NCI-H2196 treated with DMSO at 0.1 percent for 48 hours (cell line): ENCODE results near the gene ASMT.
"Not testable (repeated sequence)": the region's sequence is repeated elsewhere in the genome, so short reads cannot be mapped to it uniquely, and the experiment has no call there.

Experiments used
- DNase-seq: peaks from one replicate; lab custom pipeline; 2025; ENCODE audit not compliant: unreplicated experiment; lab: John Stamatoyannopoulos, UW

ASMT gene

DNA sequence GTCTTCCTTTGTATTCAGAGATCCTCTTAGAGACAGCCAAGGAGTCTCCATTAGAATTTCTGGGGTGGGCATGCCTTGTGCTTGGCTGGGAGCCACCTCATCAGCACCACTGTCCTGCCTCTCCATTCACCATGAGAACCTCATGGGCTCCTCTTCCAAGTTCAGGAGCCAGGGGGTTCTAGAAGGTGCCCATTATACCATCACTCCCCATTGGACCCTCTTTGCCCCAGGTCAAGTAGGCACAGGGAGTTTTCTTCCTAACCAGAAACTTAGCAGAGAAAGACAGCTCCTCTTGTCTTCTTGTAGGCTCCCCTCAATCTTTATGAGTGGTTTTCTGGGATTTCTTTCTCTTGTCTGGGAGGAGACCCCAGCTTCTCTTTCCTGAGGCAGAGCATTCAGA, 31.1 kb downstream of the ASMT start:
- no peak for DNase-seq

GRCh38 chrX:1649621-1650020, 34.8 kb downstream of the ASMT start:
- no peak for DNase-seq

DNA sequence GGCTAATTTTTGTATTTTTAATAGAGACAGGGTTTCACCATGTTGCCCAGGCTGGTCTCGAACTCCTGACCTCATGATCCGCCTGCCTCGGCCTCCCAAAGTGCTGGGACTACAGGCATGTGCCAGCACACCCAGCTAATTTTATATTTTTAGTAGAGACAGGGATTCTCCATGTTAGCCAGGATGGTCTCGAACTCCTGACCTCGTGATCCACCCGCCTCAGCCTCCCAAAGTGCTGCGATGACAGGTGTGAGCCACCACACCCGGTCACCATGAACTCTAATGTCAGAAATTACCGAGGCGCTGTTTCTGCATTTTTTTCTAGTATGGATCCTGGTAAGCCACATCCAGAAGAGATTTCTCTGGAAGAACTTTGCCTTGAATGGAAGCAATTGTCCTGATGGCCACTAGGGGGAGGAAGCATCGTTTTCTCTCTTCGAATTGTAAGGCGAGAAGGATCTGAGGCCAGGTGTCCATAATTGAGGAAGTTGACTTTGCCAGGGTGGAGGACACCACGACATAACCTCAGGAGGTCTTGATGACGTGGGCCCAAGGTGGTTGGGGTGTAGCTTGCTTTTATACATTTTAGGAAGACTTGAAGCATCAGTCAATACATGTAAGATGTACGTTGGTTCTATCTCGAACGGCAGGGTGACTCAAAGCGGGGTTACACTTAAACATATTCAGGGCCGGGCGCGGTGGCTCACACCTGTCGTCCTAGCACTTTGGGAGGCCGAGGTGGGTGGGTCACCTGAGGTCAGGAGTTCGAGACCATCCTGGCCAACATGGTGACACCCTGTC, 37.4 kb downstream of the ASMT start:
- peak; percentile 49 for DNase-seq

DNA sequence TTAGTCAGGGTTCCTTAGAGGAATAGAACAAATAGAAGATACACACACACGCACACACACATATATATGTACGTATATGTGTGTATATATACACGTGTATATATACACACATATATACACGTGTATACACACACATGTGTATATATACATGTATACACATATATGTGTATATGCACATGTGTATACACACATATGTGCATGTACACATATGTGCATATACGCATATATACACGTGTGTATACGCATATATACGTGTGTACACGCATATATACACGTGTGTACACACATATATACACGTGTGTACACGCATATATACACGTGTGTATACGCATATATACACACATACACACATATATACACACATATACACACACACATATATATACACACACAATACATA, 41.5 kb downstream of the ASMT start:
- DNase-seq = no peak

GRCh38 chrX:1657367-1658070, 42.7 kb downstream of the ASMT start:
- peak; percentile 15 for DNase-seq

DNA sequence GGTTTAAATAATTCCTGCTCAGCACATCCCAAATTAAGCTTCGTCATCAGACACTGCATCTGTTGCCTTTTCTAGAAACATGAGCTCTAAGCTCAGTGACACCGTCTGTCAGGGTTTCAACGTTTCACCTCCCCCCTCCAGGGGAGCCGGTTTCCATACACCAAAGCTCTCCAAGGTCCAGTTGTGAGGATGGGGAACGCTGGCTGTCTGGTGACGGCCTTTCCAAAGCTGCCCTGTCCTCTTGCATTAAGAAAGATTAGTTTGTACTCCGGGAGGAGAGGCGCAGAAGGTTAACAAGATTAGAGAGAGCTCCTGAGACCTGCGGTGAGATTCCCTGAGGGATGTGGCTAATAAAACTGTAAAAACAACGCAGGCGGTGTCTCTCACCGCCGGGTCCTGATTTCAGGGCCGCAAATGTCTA, 43.2 kb downstream of the ASMT start:
- DNase-seq = no peak

- DNase-seq = no peak
Measured at GRCh38 chrX:1659664-1660461, 45.0 kb downstream of the ASMT start.

- no peak for DNase-seq
Measured at GRCh38 chrX:1661048-1661921, 46.4 kb downstream of the ASMT start.

DNA sequence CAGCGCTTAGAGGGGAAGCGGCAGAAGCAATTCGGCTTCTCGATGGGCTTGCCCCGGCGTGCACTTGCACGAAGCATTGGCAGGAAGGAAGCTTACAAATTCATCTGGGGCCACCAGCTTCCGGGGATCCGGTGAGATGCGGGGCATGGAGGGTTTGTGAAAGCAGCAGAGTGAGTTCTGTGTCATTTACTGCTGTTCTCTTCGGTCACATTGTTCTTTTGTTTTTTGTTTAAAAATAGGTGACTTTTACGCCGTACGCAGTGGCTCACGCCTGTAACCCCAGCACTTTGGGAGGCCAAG, 47.0 kb downstream of the ASMT start:
- no peak for DNase-seq

- DNase-seq = no peak
Measured at GRCh38 chrX:1667566-1667965, 52.7 kb downstream of the ASMT start.

GRCh38 chrX:1673337-1673736, 58.5 kb downstream of the ASMT start:
- DNase-seq = peak; percentile 19

GRCh38 chrX:1676866-1677265, 62.0 kb downstream of the ASMT start:
- no peak for DNase-seq

GRCh38 chrX:1679238-1679637, 64.4 kb downstream of the ASMT start:
- no peak for DNase-seq

DNA sequence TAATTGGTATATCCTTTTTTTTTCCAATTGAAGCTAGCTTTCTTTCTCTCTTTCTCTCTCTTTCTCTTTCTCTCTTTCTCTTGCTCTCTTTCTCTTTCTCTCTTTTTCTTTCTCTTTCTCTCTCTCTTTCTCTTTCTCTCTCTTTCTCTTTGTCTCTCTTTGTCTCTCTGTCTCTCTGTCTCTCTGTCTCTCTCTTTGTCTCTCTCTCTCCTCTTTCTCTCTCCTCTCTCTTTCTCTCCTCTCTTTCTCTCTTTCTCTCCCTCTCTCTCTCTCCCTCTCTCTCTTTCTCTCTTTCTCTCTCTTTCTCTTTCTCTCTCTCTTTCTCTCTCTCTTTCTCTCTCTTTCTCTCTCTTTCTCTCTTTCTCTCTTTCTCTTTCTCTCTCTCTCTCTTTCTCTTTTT, 66.6 kb downstream of the ASMT start:
- no peak for DNase-seq

GRCh38 chrX:1681856-1682255, 67.0 kb downstream of the ASMT start:
- DNase-seq = not testable (repeated sequence)

- DNase-seq = not testable (repeated sequence)
Measured at GRCh38 chrX:1682501-1682900, 67.6 kb downstream of the ASMT start.

- DNase-seq = not testable (repeated sequence)
Measured at GRCh38 chrX:1684883-1685282, 70.0 kb downstream of the ASMT start.

GRCh38 chrX:1685444-1685880, 70.6 kb downstream of the ASMT start:
- not testable (repeated sequence) for DNase-seq

GRCh38 chrX:1686642-1687041, 71.8 kb downstream of the ASMT start:
- DNase-seq = no peak
